GM23338 (cell line): ENCODE results near the gene RIPK4. TPM values are rescaled to one million over a fixed set of nuclear protein-coding genes. Genes with fewer than 3 reads are reported as not detected.

Experiments
- ATAC-seq: fragments of 200-7000 bp; cut with Tn5 transposase; 3 replicates; pipeline ENCODE4 v1.9.1; 2020
- DNase-seq: peaks from one replicate; pipeline ENCODE4 v3.0.0-alpha.2; 2015; ENCODE audit warnings: low spot score
- H2AFZ ChIP-seq: fragments of 200-600 bp; sonication (generic); 2 replicates; pipeline ENCODE4 v1.8.0; 2016; ENCODE audit warnings: antibody characterized with exemption, mild to moderate bottlenecking, moderate library complexity
- H3F3A ChIP-seq: fragments of 200-600 bp; sonication (generic); replicated peaks from 2 replicates; pipeline ENCODE4 v1.8.0; 2017; ENCODE audit warnings: antibody characterized with exemption, mixed run types, low read depth
- H3K27ac ChIP-seq: fragments of 200-600 bp; sonication (generic); 2 replicates; pipeline ENCODE4 v1.6.1; 2016; ENCODE audit warnings: low read depth
- H3K27me3 ChIP-seq: fragments of 200-600 bp; sonication (generic); 2 replicates; pipeline ENCODE4 v1.8.0; 2016; ENCODE audit warnings: mild to moderate bottlenecking, mixed run types, moderate library complexity; ENCODE audit not compliant: insufficient read depth
- H3K36me3 ChIP-seq: fragments of 200-600 bp; sonication (generic); 2 replicates; pipeline ENCODE4 v1.8.0; 2016; ENCODE audit warnings: mild to moderate bottlenecking; ENCODE audit not compliant: insufficient read depth
- H3K4me1 ChIP-seq: fragments of 200-600 bp; sonication (generic); 2 replicates; pipeline ENCODE4 v1.8.0; 2016; ENCODE audit warnings: mild to moderate bottlenecking, moderate library complexity; ENCODE audit not compliant: insufficient read depth
- H3K4me2 ChIP-seq: fragments of 200-600 bp; sonication (generic); 2 replicates; pipeline ENCODE4 v1.7.1; 2017; ENCODE audit warnings: mixed run types
- H3K4me3 ChIP-seq: fragments of 200-600 bp; sonication (generic); 2 replicates; pipeline ENCODE4 v1.6.1; 2016; ENCODE audit warnings: mixed run types
- H3K79me2 ChIP-seq: fragments of 200-600 bp; sonication (generic); replicated peaks from 2 replicates; pipeline ENCODE4 v1.8.0; 2017; ENCODE audit warnings: mild to moderate bottlenecking; ENCODE audit not compliant: insufficient read depth
- H3K9me2 ChIP-seq: fragments of 200-600 bp; sonication (generic); 2 replicates; pipeline ENCODE4 v1.8.0; 2017; ENCODE audit not compliant: insufficient read depth
- H4K20me1 ChIP-seq: fragments of 200-600 bp; sonication (generic); replicated peaks from 2 replicates; pipeline ENCODE4 v1.8.0; 2017; ENCODE audit warnings: mild to moderate bottlenecking; ENCODE audit not compliant: insufficient read depth
- H3K27ac Mint-ChIP-seq: 2 replicates; pipeline ENCODE4 v1.8.0; 2020; ENCODE audit warnings: inconsistent platforms, mild to moderate bottlenecking, moderate library complexity, mixed read lengths
- H3K27me3 Mint-ChIP-seq: 3 replicates; pipeline ENCODE4 v1.8.0; 2022; ENCODE audit warnings: low read depth, mild to moderate bottlenecking, moderate library complexity, mixed read lengths, inconsistent platforms; ENCODE audit not compliant: insufficient read depth, poor library complexity
- H3K36me3 Mint-ChIP-seq: 3 replicates; pipeline ENCODE4 v1.8.0; 2021; ENCODE audit warnings: low read depth, mild to moderate bottlenecking, inconsistent platforms, moderate library complexity, mixed read lengths
- H3K4me1 Mint-ChIP-seq: 3 replicates; pipeline ENCODE4 v1.8.0; 2020; ENCODE audit warnings: mild to moderate bottlenecking, inconsistent platforms, mixed read lengths
- H3K4me3 Mint-ChIP-seq: 3 replicates; pipeline ENCODE4 v1.8.0; 2021; ENCODE audit warnings: moderate library complexity, mild to moderate bottlenecking, inconsistent platforms, mixed read lengths
- H3K9me3 Mint-ChIP-seq: 3 replicates; pipeline ENCODE4 v1.8.0; 2020; ENCODE audit warnings: moderate library complexity, mild to moderate bottlenecking, inconsistent platforms, mixed read lengths
- CREB1 ChIP-seq: fragments of 250-450 bp; sonication (Bioruptor Pico); IDR thresholded peaks from 2 replicates; pipeline ENCODE4 v1.5.0; 2020; ENCODE audit warnings: low read depth, mild to moderate bottlenecking, moderate library complexity
- CTCF ChIP-seq, 2 experiments: fragments of 200-600 bp in 1 of 2; sonication (generic) in 1 of 2; conservative IDR thresholded peaks; 2 replicates each; pipeline versions ENCODE4 v1.5.1 to v1.6.1; 2016 to 2017; ENCODE audit warnings: antibody characterized with exemption in 2 of 2, low read depth in 2 of 2, mild to moderate bottlenecking in 2 of 2, moderate library complexity in 1 of 2
- EZH2 ChIP-seq: fragments of 200-600 bp; sonication (generic); IDR thresholded peaks from one replicate; pipeline ENCODE4 v1.8.0; 2017; ENCODE audit warnings: antibody characterized with exemption, mild to moderate bottlenecking, low read depth; ENCODE audit not compliant: unreplicated experiment
- EZH2phosphoT487 ChIP-seq: fragments of 200-600 bp; sonication (generic); IDR thresholded peaks from one replicate; pipeline ENCODE4 v1.8.1; 2018; ENCODE audit warnings: antibody characterized with exemption; ENCODE audit not compliant: unreplicated experiment
- JUNB ChIP-seq: IDR thresholded peaks from one replicate; pipeline ENCODE4 v1.6.1; 2016; ENCODE audit warnings: antibody characterized with exemption; ENCODE audit not compliant: unreplicated experiment
- NANOG ChIP-seq: IDR thresholded peaks from 2 replicates; pipeline ENCODE4 v1.6.1; 2016; ENCODE audit warnings: antibody characterized with exemption, borderline replicate concordance
- POLR2AphosphoS5 ChIP-seq: IDR thresholded peaks from 2 replicates; pipeline ENCODE4 v1.6.1; 2016; ENCODE audit warnings: antibody characterized with exemption, low read depth
- STAT1 ChIP-seq: IDR thresholded peaks from one replicate; pipeline ENCODE4 v1.6.1; 2016; ENCODE audit warnings: antibody characterized with exemption; ENCODE audit not compliant: unreplicated experiment
- ZNF114 ChIP-seq: fragments of 250-450 bp; sonication (Bioruptor Pico); IDR thresholded peaks from 2 replicates; pipeline ENCODE4 v1.5.0; 2020; ENCODE audit warnings: mild to moderate bottlenecking, moderate library complexity
- ZNF331 ChIP-seq: fragments of 250-450 bp; sonication (Bioruptor Pico); IDR thresholded peaks from 2 replicates; pipeline ENCODE4 v1.5.0; 2020; ENCODE audit warnings: low read depth, mild to moderate bottlenecking, moderate library complexity
- polyA plus RNA-seq: library from polyadenylated mRNA; unstranded; fragments of >200 nt; fragmentation: Nextera tagmentation; extraction: Ambion mirVana; gene quantifications from 2 replicates; pipeline ENCODE4 v1.2.1, GENCODE V29; 2016
- total RNA-seq: library from RNA; depleted of rRNA; stranded (reverse); fragments of >200 nt; shearing (Covaris generic); gene quantifications from 2 replicates; pipeline ENCODE4 v1.2.3, GENCODE V29; 2014
- TF ChIP-seq, protein P1 (sequence below): IDR thresholded peaks from one replicate; pipeline ENCODE4 v1.6.1; 2018; ENCODE audit warnings: antibody characterized with exemption; ENCODE audit not compliant: unreplicated experiment
- TF ChIP-seq, protein P2 (sequence below): IDR thresholded peaks from 2 replicates; pipeline ENCODE4 v1.6.1; 2016; ENCODE audit warnings: antibody characterized with exemption
- TF ChIP-seq, protein P3 (sequence below): fragments of 250-450 bp; sonication (Bioruptor Pico); IDR thresholded peaks from 2 replicates; pipeline ENCODE4 v1.5.0; 2020; ENCODE audit warnings: mild to moderate bottlenecking, moderate library complexity

The RIPK4 gene
- total and polyA plus RNA-seq, 2 experiments from 2014 or later = 2.5 to 9.9 TPM

GRCh38 chr21:41796476-41797080 lies 29.7 kb upstream of the RIPK4 start:
- Mint-ChIP-seq H3K27me3 (peaks cover 5% of the 10 kb centered on the region), H3K4me1 (peaks cover 13% of the 10 kb centered on the region; the same call in 2 of the 3 replicates), H3K36me3 (peaks cover 28% of the 10 kb centered on the region), H3K4me3 (no peak overlapping the region), H3K9me3 (peaks cover 26% of the 10 kb centered on the region), H3K27ac (no peak overlapping the region)
- H3K4me1 ChIP-seq = peaks cover 7% of the 10 kb centered on the region; the same call in 1 of the 2 replicates
- TF ChIP-seq JUNB (no peak), CTCF (conservative IDR thresholded peaks at IDR 0.05; ENCODE audit: low read depth in 2 of 2) (no peak), NANOG (no peak), POLR2AphosphoS5 (no peak), ZNF331 (CRISPR knock-in tag) (no peak), CREB1 (CRISPR knock-in tag) (no peak), ZNF114 (CRISPR knock-in tag) (no peak), EZH2phosphoT487 (no peak), STAT1 (no peak), EZH2 (no peak)
- TF ChIP-seq, protein P1, sequence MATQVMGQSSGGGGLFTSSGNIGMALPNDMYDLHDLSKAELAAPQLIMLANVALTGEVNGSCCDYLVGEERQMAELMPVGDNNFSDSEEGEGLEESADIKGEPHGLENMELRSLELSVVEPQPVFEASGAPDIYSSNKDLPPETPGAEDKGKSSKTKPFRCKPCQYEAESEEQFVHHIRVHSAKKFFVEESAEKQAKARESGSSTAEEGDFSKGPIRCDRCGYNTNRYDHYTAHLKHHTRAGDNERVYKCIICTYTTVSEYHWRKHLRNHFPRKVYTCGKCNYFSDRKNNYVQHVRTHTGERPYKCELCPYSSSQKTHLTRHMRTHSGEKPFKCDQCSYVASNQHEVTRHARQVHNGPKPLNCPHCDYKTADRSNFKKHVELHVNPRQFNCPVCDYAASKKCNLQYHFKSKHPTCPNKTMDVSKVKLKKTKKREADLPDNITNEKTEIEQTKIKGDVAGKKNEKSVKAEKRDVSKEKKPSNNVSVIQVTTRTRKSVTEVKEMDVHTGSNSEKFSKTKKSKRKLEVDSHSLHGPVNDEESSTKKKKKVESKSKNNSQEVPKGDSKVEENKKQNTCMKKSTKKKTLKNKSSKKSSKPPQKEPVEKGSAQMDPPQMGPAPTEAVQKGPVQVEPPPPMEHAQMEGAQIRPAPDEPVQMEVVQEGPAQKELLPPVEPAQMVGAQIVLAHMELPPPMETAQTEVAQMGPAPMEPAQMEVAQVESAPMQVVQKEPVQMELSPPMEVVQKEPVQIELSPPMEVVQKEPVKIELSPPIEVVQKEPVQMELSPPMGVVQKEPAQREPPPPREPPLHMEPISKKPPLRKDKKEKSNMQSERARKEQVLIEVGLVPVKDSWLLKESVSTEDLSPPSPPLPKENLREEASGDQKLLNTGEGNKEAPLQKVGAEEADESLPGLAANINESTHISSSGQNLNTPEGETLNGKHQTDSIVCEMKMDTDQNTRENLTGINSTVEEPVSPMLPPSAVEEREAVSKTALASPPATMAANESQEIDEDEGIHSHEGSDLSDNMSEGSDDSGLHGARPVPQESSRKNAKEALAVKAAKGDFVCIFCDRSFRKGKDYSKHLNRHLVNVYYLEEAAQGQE = no peak
- TF ChIP-seq, protein P2, sequence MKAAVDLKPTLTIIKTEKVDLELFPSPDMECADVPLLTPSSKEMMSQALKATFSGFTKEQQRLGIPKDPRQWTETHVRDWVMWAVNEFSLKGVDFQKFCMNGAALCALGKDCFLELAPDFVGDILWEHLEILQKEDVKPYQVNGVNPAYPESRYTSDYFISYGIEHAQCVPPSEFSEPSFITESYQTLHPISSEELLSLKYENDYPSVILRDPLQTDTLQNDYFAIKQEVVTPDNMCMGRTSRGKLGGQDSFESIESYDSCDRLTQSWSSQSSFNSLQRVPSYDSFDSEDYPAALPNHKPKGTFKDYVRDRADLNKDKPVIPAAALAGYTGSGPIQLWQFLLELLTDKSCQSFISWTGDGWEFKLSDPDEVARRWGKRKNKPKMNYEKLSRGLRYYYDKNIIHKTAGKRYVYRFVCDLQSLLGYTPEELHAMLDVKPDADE = no peak
- TF ChIP-seq, protein P3, sequence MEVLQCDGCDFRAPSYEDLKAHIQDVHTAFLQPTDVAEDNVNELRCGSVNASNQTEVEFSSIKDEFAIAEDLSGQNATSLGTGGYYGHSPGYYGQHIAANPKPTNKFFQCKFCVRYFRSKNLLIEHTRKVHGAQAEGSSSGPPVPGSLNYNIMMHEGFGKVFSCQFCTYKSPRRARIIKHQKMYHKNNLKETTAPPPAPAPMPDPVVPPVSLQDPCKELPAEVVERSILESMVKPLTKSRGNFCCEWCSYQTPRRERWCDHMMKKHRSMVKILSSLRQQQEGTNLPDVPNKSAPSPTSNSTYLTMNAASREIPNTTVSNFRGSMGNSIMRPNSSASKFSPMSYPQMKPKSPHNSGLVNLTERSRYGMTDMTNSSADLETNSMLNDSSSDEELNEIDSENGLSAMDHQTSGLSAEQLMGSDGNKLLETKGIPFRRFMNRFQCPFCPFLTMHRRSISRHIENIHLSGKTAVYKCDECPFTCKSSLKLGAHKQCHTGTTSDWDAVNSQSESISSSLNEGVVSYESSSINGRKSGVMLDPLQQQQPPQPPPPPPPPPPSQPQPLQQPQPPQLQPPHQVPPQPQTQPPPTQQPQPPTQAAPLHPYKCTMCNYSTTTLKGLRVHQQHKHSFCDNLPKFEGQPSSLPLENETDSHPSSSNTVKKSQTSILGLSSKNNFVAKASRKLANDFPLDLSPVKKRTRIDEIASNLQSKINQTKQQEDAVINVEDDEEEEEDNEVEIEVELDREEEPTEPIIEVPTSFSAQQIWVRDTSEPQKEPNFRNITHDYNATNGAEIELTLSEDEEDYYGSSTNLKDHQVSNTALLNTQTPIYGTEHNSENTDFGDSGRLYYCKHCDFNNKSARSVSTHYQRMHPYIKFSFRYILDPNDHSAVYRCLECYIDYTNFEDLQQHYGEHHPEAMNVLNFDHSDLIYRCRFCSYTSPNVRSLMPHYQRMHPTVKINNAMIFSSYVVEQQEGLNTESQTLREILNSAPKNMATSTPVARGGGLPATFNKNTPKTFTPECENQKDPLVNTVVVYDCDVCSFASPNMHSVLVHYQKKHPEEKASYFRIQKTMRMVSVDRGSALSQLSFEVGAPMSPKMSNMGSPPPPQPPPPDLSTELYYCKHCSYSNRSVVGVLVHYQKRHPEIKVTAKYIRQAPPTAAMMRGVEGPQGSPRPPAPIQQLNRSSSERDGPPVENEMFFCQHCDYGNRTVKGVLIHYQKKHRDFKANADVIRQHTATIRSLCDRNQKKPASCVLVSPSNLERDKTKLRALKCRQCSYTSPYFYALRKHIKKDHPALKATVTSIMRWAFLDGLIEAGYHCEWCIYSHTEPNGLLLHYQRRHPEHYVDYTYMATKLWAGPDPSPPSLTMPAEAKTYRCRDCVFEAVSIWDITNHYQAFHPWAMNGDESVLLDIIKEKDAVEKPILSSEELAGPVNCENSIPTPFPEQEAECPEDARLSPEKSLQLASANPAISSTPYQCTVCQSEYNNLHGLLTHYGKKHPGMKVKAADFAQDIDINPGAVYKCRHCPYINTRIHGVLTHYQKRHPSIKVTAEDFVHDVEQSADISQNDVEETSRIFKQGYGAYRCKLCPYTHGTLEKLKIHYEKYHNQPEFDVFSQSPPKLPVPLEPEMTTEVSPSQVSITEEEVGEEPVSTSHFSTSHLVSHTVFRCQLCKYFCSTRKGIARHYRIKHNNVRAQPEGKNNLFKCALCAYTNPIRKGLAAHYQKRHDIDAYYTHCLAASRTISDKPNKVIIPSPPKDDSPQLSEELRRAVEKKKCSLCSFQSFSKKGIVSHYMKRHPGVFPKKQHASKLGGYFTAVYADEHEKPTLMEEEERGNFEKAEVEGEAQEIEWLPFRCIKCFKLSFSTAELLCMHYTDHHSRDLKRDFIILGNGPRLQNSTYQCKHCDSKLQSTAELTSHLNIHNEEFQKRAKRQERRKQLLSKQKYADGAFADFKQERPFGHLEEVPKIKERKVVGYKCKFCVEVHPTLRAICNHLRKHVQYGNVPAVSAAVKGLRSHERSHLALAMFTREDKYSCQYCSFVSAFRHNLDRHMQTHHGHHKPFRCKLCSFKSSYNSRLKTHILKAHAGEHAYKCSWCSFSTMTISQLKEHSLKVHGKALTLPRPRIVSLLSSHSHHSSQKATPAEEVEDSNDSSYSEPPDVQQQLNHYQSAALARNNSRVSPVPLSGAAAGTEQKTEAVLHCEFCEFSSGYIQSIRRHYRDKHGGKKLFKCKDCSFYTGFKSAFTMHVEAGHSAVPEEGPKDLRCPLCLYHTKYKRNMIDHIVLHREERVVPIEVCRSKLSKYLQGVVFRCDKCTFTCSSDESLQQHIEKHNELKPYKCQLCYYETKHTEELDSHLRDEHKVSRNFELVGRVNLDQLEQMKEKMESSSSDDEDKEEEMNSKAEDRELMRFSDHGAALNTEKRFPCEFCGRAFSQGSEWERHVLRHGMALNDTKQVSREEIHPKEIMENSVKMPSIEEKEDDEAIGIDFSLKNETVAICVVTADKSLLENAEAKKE = no peak
- H3K4me3 ChIP-seq = no peak overlapping the region
- no peak overlapping the region for H2AFZ ChIP-seq
- no peaks in the 10 kb centered on the region for H3F3A ChIP-seq
- H3K27ac ChIP-seq = no peak overlapping the region
- H3K27me3 ChIP-seq = no peaks in the 10 kb centered on the region
- H3K9me2 ChIP-seq = no peaks in the 10 kb centered on the region
- no peak; the same call in 2 of the 3 replicates for ATAC-seq
- H4K20me1 ChIP-seq = no peaks in the 10 kb centered on the region
- H3K79me2 ChIP-seq = no peaks in the 10 kb centered on the region
- DNase-seq = no peak
- peaks cover 4% of the 10 kb centered on the region; the same call in 1 of the 2 replicates for H3K36me3 ChIP-seq
- H3K4me2 ChIP-seq = no peak overlapping the region
